ENCODE data around the gene AK2.

DNA sequence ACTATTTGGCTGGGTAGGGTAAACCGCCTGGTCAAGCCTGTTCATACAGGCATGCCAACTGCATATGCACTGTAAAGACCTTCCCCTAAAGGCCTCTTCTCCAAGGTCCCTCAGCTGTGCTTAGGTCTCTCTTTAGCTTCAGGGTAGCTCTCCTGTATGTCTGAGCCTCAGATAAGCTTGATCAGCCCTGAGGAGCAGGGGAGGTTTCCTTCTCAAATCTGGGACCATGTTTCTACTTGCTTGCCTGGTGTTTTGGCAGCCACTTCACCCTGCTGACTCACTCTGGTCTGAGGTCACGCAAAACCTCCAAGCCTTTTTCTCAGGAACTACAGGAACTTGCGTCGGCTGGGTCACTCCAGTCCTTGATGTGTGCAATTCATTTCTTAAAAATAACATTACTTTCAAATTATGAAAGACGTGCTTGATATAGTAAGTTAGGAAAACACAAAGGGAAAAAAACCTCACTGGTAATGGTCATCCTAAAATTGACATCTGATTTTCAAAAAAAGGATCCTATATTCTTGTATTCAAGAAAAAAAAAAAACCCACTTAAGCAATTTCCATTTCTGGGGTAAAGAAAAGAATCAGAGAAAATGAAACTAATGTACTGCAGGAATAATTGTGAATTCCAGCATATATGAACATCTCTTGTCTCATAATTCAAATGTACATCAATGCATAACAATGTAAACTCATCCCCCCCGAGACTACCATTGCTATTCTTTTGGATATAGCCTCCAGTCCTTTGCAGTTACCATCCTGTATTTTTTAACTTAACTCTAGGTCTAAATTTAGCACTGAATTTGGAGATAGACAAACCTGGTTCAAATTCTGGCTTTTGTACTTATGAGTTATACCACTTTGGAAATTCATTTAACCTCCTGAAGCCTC, 47.3 kb downstream of the AK2 start:
- TF ChIP-seq EZH2 (IDR thresholded peaks at IDR 0.05; ENCODE audit: borderline replicate concordance, low read depth, low read length, severe bottlenecking) = no peak
- TF ChIP-seq, protein P1, sequence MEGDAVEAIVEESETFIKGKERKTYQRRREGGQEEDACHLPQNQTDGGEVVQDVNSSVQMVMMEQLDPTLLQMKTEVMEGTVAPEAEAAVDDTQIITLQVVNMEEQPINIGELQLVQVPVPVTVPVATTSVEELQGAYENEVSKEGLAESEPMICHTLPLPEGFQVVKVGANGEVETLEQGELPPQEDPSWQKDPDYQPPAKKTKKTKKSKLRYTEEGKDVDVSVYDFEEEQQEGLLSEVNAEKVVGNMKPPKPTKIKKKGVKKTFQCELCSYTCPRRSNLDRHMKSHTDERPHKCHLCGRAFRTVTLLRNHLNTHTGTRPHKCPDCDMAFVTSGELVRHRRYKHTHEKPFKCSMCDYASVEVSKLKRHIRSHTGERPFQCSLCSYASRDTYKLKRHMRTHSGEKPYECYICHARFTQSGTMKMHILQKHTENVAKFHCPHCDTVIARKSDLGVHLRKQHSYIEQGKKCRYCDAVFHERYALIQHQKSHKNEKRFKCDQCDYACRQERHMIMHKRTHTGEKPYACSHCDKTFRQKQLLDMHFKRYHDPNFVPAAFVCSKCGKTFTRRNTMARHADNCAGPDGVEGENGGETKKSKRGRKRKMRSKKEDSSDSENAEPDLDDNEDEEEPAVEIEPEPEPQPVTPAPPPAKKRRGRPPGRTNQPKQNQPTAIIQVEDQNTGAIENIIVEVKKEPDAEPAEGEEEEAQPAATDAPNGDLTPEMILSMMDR (IDR thresholded peaks at IDR 0.05; ENCODE audit: borderline replicate concordance, extremely low read depth, low read length, poor library complexity, severe bottlenecking) = no peak
